OCI-LY1 (cell line): Measurements from ENCODE around the gene MINDY1.

Source experiments
- H2AFZ ChIP-seq: fragments of 200-600 bp; sonication (generic), shearing (Covaris generic); 2 replicates; pipeline ENCODE4 v1.6.0; 2014; ENCODE audit warnings: antibody characterized with exemption, mild to moderate bottlenecking, low read length
- H3F3A ChIP-seq: fragments of 200-600 bp; sonication (generic), shearing (Covaris generic); 2 replicates; pipeline ENCODE4 v1.6.0; 2014; ENCODE audit warnings: mild to moderate bottlenecking, antibody characterized with exemption, low read length, moderate library complexity; ENCODE audit not compliant: insufficient read depth
- H3K27ac ChIP-seq: fragments of 200-600 bp; sonication (generic); 2 replicates; pipeline ENCODE4 v1.5.1; 2014; ENCODE audit warnings: low read length, mixed run types, mild to moderate bottlenecking, low read depth; ENCODE audit not compliant: poor library complexity, severe bottlenecking
- H3K27me3 ChIP-seq: fragments of 200-600 bp; sonication (generic); 2 replicates; pipeline ENCODE4 v1.6.0; 2014; ENCODE audit warnings: antibody characterized with exemption, mild to moderate bottlenecking, low read length, moderate library complexity; ENCODE audit not compliant: insufficient read depth
- H3K36me3 ChIP-seq: fragments of 200-600 bp; sonication (generic); 2 replicates; pipeline ENCODE4 v1.6.1; 2014; ENCODE audit warnings: mild to moderate bottlenecking, antibody characterized with exemption, low read length, moderate library complexity, mixed read lengths; ENCODE audit not compliant: insufficient read depth
- H3K4me1 ChIP-seq: fragments of 200-600 bp; sonication (generic); 2 replicates; pipeline ENCODE4 v1.5.1; 2014; ENCODE audit warnings: mild to moderate bottlenecking, low read length, moderate library complexity; ENCODE audit not compliant: insufficient read depth, severe bottlenecking
- H3K4me2 ChIP-seq: fragments of 200-600 bp; sonication (generic), shearing (Covaris generic); 2 replicates; pipeline ENCODE4 v1.6.1; 2014; ENCODE audit warnings: low read length
- H3K4me3 ChIP-seq: fragments of 200-600 bp; sonication (generic); 2 replicates; pipeline ENCODE4 v1.5.1; 2014; ENCODE audit warnings: low read length, low read depth, mild to moderate bottlenecking, mixed read lengths; ENCODE audit not compliant: poor library complexity, severe bottlenecking
- H3K79me2 ChIP-seq: fragments of 200-600 bp; shearing (Covaris generic); 2 replicates; pipeline ENCODE4 v1.6.1; 2016; ENCODE audit warnings: mixed run types, low read length, mixed read lengths; ENCODE audit not compliant: insufficient read depth
- H3K9ac ChIP-seq: fragments of 200-600 bp; sonication (generic), shearing (Covaris generic); 2 replicates; pipeline ENCODE4 v1.6.1; 2014; ENCODE audit warnings: mild to moderate bottlenecking, low read length, mixed read lengths
- H3K9me2 ChIP-seq: fragments of 200-600 bp; sonication (generic), shearing (Covaris generic); 2 replicates; pipeline ENCODE4 v1.6.1; 2014; ENCODE audit warnings: low read depth, mild to moderate bottlenecking, low read length, mixed read lengths
- H3K9me3 ChIP-seq: fragments of 200-600 bp; shearing (Covaris generic); 2 replicates; pipeline ENCODE4 v1.6.1; 2014; ENCODE audit warnings: low read length, mixed read lengths
- H4K20me1 ChIP-seq: fragments of 200-600 bp; sonication (generic), shearing (Covaris generic); 2 replicates; pipeline ENCODE4 v1.6.0; 2016; ENCODE audit warnings: mild to moderate bottlenecking, low read length; ENCODE audit not compliant: insufficient read depth
- EZH2 ChIP-seq: fragments of 200-600 bp; sonication (generic), shearing (Covaris generic); IDR thresholded peaks from 2 replicates; pipeline ENCODE4 v1.8.0; 2017; ENCODE audit warnings: borderline replicate concordance, mixed run types, mild to moderate bottlenecking, antibody characterized with exemption, low read length, moderate library complexity, mixed read lengths
- TF ChIP-seq, protein P1 (sequence below): fragments of 200-600 bp; sonication (generic), shearing (Covaris generic); IDR thresholded peaks from 2 replicates; pipeline ENCODE4 v1.5.1; 2017; ENCODE audit warnings: mild to moderate bottlenecking, antibody characterized with exemption, low read length, moderate library complexity, mixed read lengths

MINDY1 gene

GRCh38 chr1:150973836-150974579 is 32.7 kb downstream of the MINDY1 start:
- no peaks in the 10 kb centered on the region; the same call in 1 of the 2 replicates for H3F3A ChIP-seq
- peaks cover 42% of the 10 kb centered on the region for H3K4me1 ChIP-seq
- peaks cover 23% of the 10 kb centered on the region for H3K79me2 ChIP-seq

GRCh38 chr1:150973258-150973835 is 33.4 kb downstream of the MINDY1 start:
- H3K9ac ChIP-seq, result peak overlapping the region; percentile 88
- H3K79me2 ChIP-seq, result peaks cover 23% of the 10 kb centered on the region
- no peak overlapping the region for H2AFZ ChIP-seq
- H3K4me1 ChIP-seq, result peaks cover 39% of the 10 kb centered on the region
- peak overlapping the region; percentile 87 for H3K4me2 ChIP-seq
- no peaks in the 10 kb centered on the region for H4K20me1 ChIP-seq
- H3K9me2 ChIP-seq, result no peaks in the 10 kb centered on the region
- H3F3A ChIP-seq, result no peaks in the 10 kb centered on the region; the same call in 1 of the 2 replicates
- no peaks in the 10 kb centered on the region; the same call in 1 of the 2 replicates for H3K27me3 ChIP-seq
- H3K9me3 ChIP-seq, result no peaks in the 10 kb centered on the region
- H3K36me3 ChIP-seq, result peaks cover 6% of the 10 kb centered on the region; the same call in 1 of the 2 replicates
- H3K27ac ChIP-seq, result peak overlapping the region; percentile 76
- TF ChIP-seq, protein P1, sequence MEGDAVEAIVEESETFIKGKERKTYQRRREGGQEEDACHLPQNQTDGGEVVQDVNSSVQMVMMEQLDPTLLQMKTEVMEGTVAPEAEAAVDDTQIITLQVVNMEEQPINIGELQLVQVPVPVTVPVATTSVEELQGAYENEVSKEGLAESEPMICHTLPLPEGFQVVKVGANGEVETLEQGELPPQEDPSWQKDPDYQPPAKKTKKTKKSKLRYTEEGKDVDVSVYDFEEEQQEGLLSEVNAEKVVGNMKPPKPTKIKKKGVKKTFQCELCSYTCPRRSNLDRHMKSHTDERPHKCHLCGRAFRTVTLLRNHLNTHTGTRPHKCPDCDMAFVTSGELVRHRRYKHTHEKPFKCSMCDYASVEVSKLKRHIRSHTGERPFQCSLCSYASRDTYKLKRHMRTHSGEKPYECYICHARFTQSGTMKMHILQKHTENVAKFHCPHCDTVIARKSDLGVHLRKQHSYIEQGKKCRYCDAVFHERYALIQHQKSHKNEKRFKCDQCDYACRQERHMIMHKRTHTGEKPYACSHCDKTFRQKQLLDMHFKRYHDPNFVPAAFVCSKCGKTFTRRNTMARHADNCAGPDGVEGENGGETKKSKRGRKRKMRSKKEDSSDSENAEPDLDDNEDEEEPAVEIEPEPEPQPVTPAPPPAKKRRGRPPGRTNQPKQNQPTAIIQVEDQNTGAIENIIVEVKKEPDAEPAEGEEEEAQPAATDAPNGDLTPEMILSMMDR, result no peak
- no peak for TF ChIP-seq EZH2
- peak overlapping the region; percentile 88 for H3K4me3 ChIP-seq

More at GRCh38 chr1:150973836-150974579, 32.7 kb downstream of the MINDY1 start:
- peak overlapping the region; percentile 88 for H3K4me3 ChIP-seq
- no peaks in the 10 kb centered on the region for H3K9me3 ChIP-seq
- H4K20me1 ChIP-seq, result no peaks in the 10 kb centered on the region
- H3K9ac ChIP-seq, result peak overlapping the region; percentile 88
- H3K27ac ChIP-seq, result peak overlapping the region; percentile 76
- H3K36me3 ChIP-seq, result no peaks in the 10 kb centered on the region
- no peak overlapping the region for H2AFZ ChIP-seq
- H3K27me3 ChIP-seq, result no peaks in the 10 kb centered on the region; the same call in 1 of the 2 replicates
- H3K4me2 ChIP-seq, result peak overlapping the region; percentile 87
- H3K9me2 ChIP-seq, result no peaks in the 10 kb centered on the region
- TF ChIP-seq, protein P1, result no peak
- TF ChIP-seq EZH2, result no peak

DNA sequence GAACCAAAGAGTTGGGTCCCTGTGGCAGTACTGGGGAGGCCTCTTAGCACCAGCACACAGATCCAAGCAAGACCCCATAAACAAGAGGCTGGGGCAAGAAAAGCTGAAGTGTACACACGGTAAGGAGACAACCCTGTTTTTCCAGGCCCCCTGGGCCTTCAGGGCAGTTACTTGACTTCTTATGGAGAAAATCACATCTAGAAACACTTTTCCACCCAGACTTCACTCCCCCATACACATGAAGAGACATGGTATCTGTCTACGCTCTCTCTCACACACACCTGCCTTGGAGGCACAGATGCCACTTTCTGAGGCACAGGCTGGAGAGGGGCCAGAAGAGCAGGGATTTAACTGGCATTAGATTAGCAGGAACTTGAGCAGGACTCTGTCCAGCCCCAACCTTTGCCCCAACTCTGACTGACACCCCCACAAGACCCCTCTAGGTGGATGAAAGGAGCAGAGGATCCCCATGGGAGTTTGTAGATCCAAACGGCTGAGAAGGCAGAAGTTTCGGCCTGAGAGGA is 34.2 kb downstream of the MINDY1 start:
- no peak overlapping the region for H2AFZ ChIP-seq
- H3K27me3 ChIP-seq, result no peaks in the 10 kb centered on the region; the same call in 1 of the 2 replicates
- H3K79me2 ChIP-seq, result peaks cover 23% of the 10 kb centered on the region
- no peaks in the 10 kb centered on the region; the same call in 1 of the 2 replicates for H3F3A ChIP-seq
- H3K9me2 ChIP-seq, result no peaks in the 10 kb centered on the region
- TF ChIP-seq EZH2, result no peak
- TF ChIP-seq, protein P1, result no peak; the same call in 1 of the 2 replicates
- H3K4me2 ChIP-seq, result peak overlapping the region; percentile 87
- no peaks in the 10 kb centered on the region for H4K20me1 ChIP-seq
- H3K27ac ChIP-seq, result peak overlapping the region; percentile 11
- peak overlapping the region; percentile 88 for H3K9ac ChIP-seq
- H3K36me3 ChIP-seq, result peaks cover 14% of the 10 kb centered on the region; the same call in 1 of the 2 replicates
- H3K9me3 ChIP-seq, result no peaks in the 10 kb centered on the region
- H3K4me3 ChIP-seq, result peak overlapping the region; percentile 88
- peaks cover 37% of the 10 kb centered on the region for H3K4me1 ChIP-seq
